Measurements from ENCODE around the gene MRPS16. TPM values are rescaled to one million over a fixed set of nuclear protein-coding genes. Genes with fewer than 3 reads are reported as not detected.

The MRPS16 gene
- total RNA-seq, 1 donor from 2014 or later, result 81.6 TPM

DNA sequence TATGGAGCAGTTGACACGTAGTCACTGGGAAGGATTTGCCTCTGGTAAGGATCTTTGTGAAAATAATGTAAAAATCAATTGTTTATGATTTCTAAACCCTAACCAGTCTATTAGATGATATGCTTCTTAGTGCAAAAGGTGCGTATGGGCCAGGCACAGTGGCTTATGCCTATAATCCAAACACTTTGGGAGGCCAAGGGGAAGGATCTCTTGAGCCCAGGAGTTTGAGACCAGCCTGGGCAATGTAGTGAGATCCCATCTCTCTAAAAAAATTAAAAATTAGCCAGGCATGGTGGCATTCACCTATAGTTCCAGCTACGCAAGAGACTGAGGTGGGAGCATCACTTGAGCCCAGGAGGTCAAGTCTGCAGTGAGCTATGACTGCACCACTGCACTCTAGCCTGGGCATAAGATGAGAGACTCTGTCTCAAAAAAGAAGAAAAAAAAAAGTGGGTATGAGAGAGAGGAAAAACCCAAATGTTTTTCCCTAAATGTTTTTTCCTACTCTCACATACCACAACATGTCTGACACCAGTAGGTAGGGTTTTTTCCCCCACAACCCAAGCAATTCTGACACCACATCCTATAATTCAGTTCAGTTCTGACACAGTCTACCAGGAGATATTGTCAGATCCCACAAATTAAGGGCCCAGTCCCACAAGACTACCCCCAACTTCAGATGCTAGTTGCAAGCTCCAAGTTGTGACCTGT is 41.9 kb downstream of the MRPS16 start:
- Histone ChIP-seq H3K4me3 (ENCODE audit: low read depth, low read length) (no peak overlapping the region), H3K36me3 (ENCODE audit: control insufficient read depth, insufficient read depth, low read length) (peaks cover 1% of the 10 kb centered on the region), H3K27me3 (ENCODE audit: control insufficient read depth, insufficient read depth, low read length) (no peaks in the 10 kb centered on the region)
- DNase-seq (ENCODE audit: low read depth), result no peak
- TF ChIP-seq, protein P1, sequence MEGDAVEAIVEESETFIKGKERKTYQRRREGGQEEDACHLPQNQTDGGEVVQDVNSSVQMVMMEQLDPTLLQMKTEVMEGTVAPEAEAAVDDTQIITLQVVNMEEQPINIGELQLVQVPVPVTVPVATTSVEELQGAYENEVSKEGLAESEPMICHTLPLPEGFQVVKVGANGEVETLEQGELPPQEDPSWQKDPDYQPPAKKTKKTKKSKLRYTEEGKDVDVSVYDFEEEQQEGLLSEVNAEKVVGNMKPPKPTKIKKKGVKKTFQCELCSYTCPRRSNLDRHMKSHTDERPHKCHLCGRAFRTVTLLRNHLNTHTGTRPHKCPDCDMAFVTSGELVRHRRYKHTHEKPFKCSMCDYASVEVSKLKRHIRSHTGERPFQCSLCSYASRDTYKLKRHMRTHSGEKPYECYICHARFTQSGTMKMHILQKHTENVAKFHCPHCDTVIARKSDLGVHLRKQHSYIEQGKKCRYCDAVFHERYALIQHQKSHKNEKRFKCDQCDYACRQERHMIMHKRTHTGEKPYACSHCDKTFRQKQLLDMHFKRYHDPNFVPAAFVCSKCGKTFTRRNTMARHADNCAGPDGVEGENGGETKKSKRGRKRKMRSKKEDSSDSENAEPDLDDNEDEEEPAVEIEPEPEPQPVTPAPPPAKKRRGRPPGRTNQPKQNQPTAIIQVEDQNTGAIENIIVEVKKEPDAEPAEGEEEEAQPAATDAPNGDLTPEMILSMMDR (IDR thresholded peaks at IDR 0.05; ENCODE audit: insufficient read depth, low read length, severe bottlenecking), result no peak
- FAIRE-seq, result no peak

DNA sequence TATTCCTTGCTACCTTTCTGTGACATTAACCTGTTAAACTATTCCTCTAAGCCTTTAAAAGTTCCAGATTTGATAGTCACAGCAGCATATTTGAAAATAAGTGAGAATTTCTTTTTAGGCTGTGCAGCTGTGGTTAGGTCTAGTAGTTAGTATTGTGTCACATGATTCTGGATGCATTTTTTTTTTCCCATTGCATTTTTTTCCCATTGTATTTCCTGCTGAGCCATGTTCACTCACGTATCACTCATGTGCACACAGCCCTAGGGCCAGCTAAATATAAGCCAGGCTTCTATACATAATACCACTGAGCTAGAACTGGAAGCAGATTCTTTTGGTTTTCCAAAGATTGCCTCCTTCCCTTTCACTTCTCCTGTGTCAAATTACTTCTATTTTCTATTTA is 42.7 kb downstream of the MRPS16 start:
- Histone ChIP-seq H3K36me3 (ENCODE audit: control insufficient read depth, insufficient read depth, low read length) (peaks cover 1% of the 10 kb centered on the region), H3K4me3 (ENCODE audit: low read depth, low read length) (no peak overlapping the region), H3K27me3 (ENCODE audit: control insufficient read depth, insufficient read depth, low read length) (no peaks in the 10 kb centered on the region)
- DNase-seq (ENCODE audit: low read depth), result peak; percentile 87
- no peak for FAIRE-seq
- TF ChIP-seq, protein P1 (IDR thresholded peaks at IDR 0.05; ENCODE audit: insufficient read depth, low read length, severe bottlenecking), result no peak

DNA sequence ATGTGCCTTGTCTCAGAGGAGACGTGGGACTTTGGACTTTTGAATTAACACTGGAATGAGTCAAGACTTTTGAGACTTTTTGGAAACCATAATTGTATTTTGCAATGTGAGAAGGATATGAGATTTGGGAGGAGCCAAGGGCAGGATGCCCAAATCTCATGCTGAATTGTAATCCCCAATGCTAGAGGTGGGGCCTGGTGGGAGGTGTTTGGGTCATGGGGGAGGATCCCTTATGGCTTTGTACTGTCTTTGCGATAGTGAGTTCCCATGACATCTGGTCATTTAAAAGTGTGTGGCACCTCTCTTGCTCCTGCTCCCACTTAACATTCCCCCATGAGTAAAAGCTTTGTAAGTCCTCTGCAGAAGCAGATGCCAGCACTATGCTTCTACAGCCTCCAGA is 44.6 kb downstream of the MRPS16 start:
- DNase-seq (ENCODE audit: low read depth) (no peak), FAIRE-seq (no peak)
- peaks cover 1% of the 10 kb centered on the region for H3K36me3 ChIP-seq (ENCODE audit: control insufficient read depth, insufficient read depth, low read length)
- TF ChIP-seq, protein P1 (IDR thresholded peaks at IDR 0.05; ENCODE audit: insufficient read depth, low read length, severe bottlenecking), result no peak
- no peak overlapping the region for H3K4me3 ChIP-seq (ENCODE audit: low read depth, low read length)
- H3K27me3 ChIP-seq (ENCODE audit: control insufficient read depth, insufficient read depth, low read length), result no peaks in the 10 kb centered on the region

- FAIRE-seq, result no peak
- H3K27me3 ChIP-seq (ENCODE audit: control insufficient read depth, insufficient read depth, low read length), result no peaks in the 10 kb centered on the region
- TF ChIP-seq, protein P1 (IDR thresholded peaks at IDR 0.05; ENCODE audit: insufficient read depth, low read length, severe bottlenecking), result no peak
- DNase-seq (ENCODE audit: low read depth), result no peak
- peaks cover 1% of the 10 kb centered on the region for H3K36me3 ChIP-seq (ENCODE audit: control insufficient read depth, insufficient read depth, low read length)
- H3K4me3 ChIP-seq (ENCODE audit: low read depth, low read length), result no peak overlapping the region
These were observed 46.1 kb downstream of the MRPS16 start for GRCh38 chr10:73206385-73206784.

DNA sequence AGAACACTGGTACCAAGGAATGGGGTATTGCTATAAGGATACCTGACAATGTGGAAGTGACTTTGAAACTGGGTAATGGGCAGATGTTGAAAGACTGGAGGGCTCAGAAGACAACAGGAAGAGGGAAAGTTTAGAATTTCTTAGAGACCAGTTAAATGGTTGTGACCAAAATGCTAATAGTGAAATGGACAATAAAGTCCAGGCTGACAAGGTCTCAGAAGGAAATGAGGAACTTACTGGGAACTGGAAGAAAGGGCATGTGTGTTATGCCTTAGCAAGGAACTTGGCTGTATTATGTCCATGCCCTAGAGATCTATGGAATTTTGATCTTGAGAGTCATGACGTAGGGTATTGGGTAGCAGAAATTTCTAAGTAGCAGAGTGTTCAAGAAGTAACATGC is 46.6 kb downstream of the MRPS16 start:
- TF ChIP-seq, protein P1 (IDR thresholded peaks at IDR 0.05; ENCODE audit: insufficient read depth, low read length, severe bottlenecking), result no peak
- FAIRE-seq, result no peak

GRCh38 chr10:73205081-73205480 is 47.4 kb downstream of the MRPS16 start:
- no peaks in the 10 kb centered on the region for H3K27me3 ChIP-seq (ENCODE audit: control insufficient read depth, insufficient read depth, low read length)
- TF ChIP-seq, protein P1 (IDR thresholded peaks at IDR 0.05; ENCODE audit: insufficient read depth, low read length, severe bottlenecking), result no peak
- no peak overlapping the region for H3K4me3 ChIP-seq (ENCODE audit: low read depth, low read length)
- no peaks in the 10 kb centered on the region for H3K36me3 ChIP-seq (ENCODE audit: control insufficient read depth, insufficient read depth, low read length)
- DNase-seq (ENCODE audit: low read depth) (no peak), FAIRE-seq (no peak)

More for the DNA sequence above, 46.6 kb downstream of the MRPS16 start:
- Histone ChIP-seq H3K36me3 (ENCODE audit: control insufficient read depth, insufficient read depth, low read length) (no peaks in the 10 kb centered on the region), H3K4me3 (ENCODE audit: low read depth, low read length) (no peak overlapping the region), H3K27me3 (ENCODE audit: control insufficient read depth, insufficient read depth, low read length) (no peaks in the 10 kb centered on the region)
- DNase-seq (ENCODE audit: low read depth), result no peak
